ENCODE results near the gene SLC2A1. TPM values are rescaled to one million over a fixed set of nuclear protein-coding genes. Genes with fewer than 3 reads are reported as not detected.
A peak's percentile ranks its signal among the peaks of the same experiment; 100 is the strongest.

The SLC2A1 gene
- total and polyA plus RNA-seq, 9 of the 15 experiments (the other 6 are each of a cell fraction or from before 2014, with no cell fraction given) = 12.6 to 153 (median 48.0) TPM

DNA sequence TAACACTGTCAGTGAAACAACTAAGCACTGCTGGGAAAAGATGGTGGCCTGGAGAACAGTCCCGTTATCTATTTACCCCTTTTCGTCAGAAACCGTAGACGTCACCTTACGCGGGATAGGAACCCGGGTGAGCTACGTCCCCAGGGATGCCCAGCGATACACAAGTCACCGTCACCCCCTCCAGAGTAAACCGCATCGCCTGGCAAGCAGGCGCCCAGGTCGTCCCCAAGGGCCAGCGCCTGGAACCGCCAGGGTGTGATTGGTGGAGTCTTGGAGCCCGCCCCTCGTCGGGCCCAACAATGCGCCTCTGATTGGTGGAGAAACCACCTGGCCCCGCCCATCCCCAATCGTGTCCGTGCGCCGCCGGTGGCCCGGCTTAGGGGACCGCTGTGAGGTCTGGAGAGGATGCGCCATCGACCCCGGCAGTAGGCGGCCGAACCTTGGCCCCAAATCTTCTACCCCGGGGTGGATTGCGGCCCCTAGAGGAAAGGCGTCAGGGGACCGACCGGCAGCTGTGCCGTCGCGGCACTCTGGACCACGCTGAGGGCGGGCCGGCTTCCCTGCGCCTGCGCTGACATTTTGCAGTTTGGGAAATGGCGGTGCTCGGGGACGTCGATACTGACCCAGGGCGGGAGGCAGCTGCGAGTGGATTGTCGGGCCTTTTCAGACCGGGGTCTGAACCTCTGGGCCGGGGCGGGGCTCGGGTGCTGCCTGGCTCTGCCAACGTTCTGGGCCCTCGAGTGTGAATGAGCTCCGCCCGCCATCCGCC is 34.4 kb downstream of the SLC2A1 start (continued):
- TF ChIP-seq TBL1XR1 (IDR thresholded peaks at IDR 0.05; ENCODE audit: low read length in 2 of 2) = no peak
- peak; percentile 41; the same call in 1 of the 2 replicates for TF ChIP-seq SOX6 (IDR thresholded peaks at IDR 0.05)
- TF ChIP-seq, protein P1, sequence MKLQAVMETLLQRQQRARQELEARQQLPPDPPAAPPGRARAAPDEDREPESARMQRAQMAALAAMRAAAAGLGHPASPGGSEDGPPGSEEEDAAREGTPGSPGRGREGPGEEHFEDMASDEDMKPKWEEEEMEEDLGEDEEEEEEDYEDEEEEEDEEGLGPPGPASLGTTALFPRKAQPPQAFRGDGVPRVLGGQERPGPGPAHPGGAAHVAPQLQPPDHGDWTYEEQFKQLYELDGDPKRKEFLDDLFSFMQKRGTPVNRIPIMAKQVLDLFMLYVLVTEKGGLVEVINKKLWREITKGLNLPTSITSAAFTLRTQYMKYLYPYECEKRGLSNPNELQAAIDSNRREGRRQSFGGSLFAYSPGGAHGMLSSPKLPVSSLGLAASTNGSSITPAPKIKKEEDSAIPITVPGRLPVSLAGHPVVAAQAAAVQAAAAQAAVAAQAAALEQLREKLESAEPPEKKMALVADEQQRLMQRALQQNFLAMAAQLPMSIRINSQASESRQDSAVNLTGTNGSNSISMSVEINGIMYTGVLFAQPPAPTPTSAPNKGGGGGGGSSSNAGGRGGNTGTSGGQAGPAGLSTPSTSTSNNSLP (IDR thresholded peaks at IDR 0.05; ENCODE audit: borderline replicate concordance, low read depth, low read length) = no peak
- TF ChIP-seq ZBED1 (IDR thresholded peaks at IDR 0.05) = peak; percentile 24; the same call in 1 of the 2 replicates
- peak; percentile 67; the same call in 1 of the 2 replicates for TF ChIP-seq CHCHD3 (CRISPR knock-in tag; IDR thresholded peaks at IDR 0.05)
- TF ChIP-seq RBFOX2 (IDR thresholded peaks at IDR 0.05; ENCODE audit: low read depth, low read length) = peak; percentile 94
- peak; percentile 75; the same call in 1 of the 2 replicates for TF ChIP-seq ZBTB1 (CRISPR knock-in tag; IDR thresholded peaks at IDR 0.05; ENCODE audit: borderline replicate concordance, low read depth)
- TF ChIP-seq, protein P2, sequence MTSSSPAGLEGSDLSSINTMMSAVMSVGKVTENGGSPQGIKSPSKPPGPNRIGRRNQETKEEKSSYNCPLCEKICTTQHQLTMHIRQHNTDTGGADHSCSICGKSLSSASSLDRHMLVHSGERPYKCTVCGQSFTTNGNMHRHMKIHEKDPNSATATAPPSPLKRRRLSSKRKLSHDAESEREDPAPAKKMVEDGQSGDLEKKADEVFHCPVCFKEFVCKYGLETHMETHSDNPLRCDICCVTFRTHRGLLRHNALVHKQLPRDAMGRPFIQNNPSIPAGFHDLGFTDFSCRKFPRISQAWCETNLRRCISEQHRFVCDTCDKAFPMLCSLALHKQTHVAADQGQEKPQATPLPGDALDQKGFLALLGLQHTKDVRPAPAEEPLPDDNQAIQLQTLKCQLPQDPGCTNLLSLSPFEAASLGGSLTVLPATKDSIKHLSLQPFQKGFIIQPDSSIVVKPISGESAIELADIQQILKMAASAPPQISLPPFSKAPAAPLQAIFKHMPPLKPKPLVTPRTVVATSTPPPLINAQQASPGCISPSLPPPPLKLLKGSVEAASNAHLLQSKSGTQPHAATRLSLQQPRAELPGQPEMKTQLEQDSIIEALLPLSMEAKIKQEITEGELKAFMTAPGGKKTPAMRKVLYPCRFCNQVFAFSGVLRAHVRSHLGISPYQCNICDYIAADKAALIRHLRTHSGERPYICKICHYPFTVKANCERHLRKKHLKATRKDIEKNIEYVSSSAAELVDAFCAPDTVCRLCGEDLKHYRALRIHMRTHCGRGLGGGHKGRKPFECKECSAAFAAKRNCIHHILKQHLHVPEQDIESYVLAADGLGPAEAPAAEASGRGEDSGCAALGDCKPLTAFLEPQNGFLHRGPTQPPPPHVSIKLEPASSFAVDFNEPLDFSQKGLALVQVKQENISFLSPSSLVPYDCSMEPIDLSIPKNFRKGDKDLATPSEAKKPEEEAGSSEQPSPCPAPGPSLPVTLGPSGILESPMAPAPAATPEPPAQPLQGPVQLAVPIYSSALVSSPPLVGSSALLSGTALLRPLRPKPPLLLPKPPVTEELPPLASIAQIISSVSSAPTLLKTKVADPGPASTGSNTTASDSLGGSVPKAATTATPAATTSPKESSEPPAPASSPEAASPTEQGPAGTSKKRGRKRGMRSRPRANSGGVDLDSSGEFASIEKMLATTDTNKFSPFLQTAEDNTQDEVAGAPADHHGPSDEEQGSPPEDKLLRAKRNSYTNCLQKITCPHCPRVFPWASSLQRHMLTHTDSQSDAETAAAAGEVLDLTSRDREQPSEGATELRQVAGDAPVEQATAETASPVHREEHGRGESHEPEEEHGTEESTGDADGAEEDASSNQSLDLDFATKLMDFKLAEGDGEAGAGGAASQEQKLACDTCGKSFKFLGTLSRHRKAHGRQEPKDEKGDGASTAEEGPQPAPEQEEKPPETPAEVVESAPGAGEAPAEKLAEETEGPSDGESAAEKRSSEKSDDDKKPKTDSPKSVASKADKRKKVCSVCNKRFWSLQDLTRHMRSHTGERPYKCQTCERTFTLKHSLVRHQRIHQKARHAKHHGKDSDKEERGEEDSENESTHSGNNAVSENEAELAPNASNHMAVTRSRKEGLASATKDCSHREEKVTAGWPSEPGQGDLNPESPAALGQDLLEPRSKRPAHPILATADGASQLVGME (CRISPR knock-in tag; IDR thresholded peaks at IDR 0.05) = peak; percentile 61
- TF ChIP-seq ARNT (IDR thresholded peaks at IDR 0.05) = no peak
- peak; percentile 94 for TF ChIP-seq PHF8 (IDR thresholded peaks at IDR 0.05; ENCODE audit: borderline replicate concordance, low read length)
- peak; percentile 93 for TF ChIP-seq RBBP5 (IDR thresholded peaks at IDR 0.05; ENCODE audit: borderline replicate concordance, insufficient read depth, low read length, poor library complexity, severe bottlenecking)
- TF ChIP-seq, protein P3, sequence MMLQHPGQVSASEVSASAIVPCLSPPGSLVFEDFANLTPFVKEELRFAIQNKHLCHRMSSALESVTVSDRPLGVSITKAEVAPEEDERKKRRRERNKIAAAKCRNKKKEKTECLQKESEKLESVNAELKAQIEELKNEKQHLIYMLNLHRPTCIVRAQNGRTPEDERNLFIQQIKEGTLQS (IDR thresholded peaks at IDR 0.05) = peak; percentile 12; the same call in 1 of the 2 replicates
- TF ChIP-seq, protein P3 (CRISPR knock-in tag; conservative IDR thresholded peaks at IDR 0.05) = no peak
- TF ChIP-seq TBP (optimal IDR thresholded peaks at IDR 0.05; ENCODE audit: low read depth, low read length) = peak; percentile 56
- peak; percentile 16 to 32; a peak in 2 of 4 replicates for TF ChIP-seq SIN3A (IDR thresholded peaks at IDR 0.05; ENCODE audit: borderline replicate concordance in 2 of 2, control insufficient read depth in 1 of 2, low read depth in 2 of 2, low read length in 2 of 2)
- TF ChIP-seq U2AF1 (optimal IDR thresholded peaks at IDR 0.05; ENCODE audit: low read depth, low read length) = peak; percentile 78
- TF ChIP-seq ZNF436 (CRISPR knock-in tag; IDR thresholded peaks at IDR 0.05) = peak; percentile 49; the same call in 1 of the 2 replicates
